SHP77 (cell line): ENCODE results near the gene ZNF573.
A peak's percentile ranks its signal among the peaks of the same experiment; 100 is the strongest.
"Not testable (repeated sequence)": the region's sequence is repeated elsewhere in the genome, so short reads cannot be mapped to it uniquely, and the experiment has no call there.

Source experiments
- DNase-seq, 2 experiments: peaks; one replicate each; lab custom pipeline; 2025; lab: John Stamatoyannopoulos, UW

Gene ZNF573

GRCh38 chr19:37779127-37780005, at the start of gene ZNF573:
Gene ZNF573, minus strand, starts transcription at chr19:37779586. Its CDS starts 5,857 bp downstream, at chr19:37773729.
- peak; percentile 94 to 96 for DNase-seq

- DNase-seq = no peak
These were observed 38.0 kb upstream of the ZNF573 start for GRCh38 chr19:37817180-37817981.

- DNase-seq = not testable (repeated sequence)
These were observed 36.2 kb upstream of the ZNF573 start for GRCh38 chr19:37815611-37816010.

- no peak for DNase-seq
These were observed 34.0 kb upstream of the ZNF573 start for GRCh38 chr19:37813340-37813739.

GRCh38 chr19:37809366-37809765, 30.0 kb upstream of the ZNF573 start:
- no peak for DNase-seq

GRCh38 chr19:37803249-37803840, 24.0 kb upstream of the ZNF573 start:
- DNase-seq = no peak

- DNase-seq = no peak
These were observed 11.0 kb upstream of the ZNF573 start for GRCh38 chr19:37790244-37790925.

GRCh38 chr19:37778613-37779126, 716 bp downstream of the ZNF573 start:
- DNase-seq = no peak

GRCh38 chr19:37770985-37771384, 8.4 kb downstream of the ZNF573 start:
- DNase-seq = no peak

- no peak for DNase-seq
These were observed 15.9 kb downstream of the ZNF573 start for GRCh38 chr19:37763488-37763887.

GRCh38 chr19:37757683-37758082, 21.7 kb downstream of the ZNF573 start:
- not testable (repeated sequence) for DNase-seq

- no peak for DNase-seq
These were observed 41.0 kb downstream of the ZNF573 start for GRCh38 chr19:37738371-37738770.

- DNase-seq = no peak
These were observed 54.2 kb downstream of the ZNF573 start for GRCh38 chr19:37725181-37725580.

GRCh38 chr19:37719927-37720265, 59.5 kb downstream of the ZNF573 start:
- DNase-seq = no peak

- DNase-seq = peak; percentile 96 to 97
These were observed 60.1 kb downstream of the ZNF573 start, which contains the start of gene ZNF607 for GRCh38 chr19:37719111-37719926. Gene ZNF607, minus strand, starts transcription at chr19:37719761. Its CDS starts 8,143 bp downstream, at chr19:37711618.

GRCh38 chr19:37718304-37718703, 61.1 kb downstream of the ZNF573 start:
- DNase-seq = no peak

- no peak for DNase-seq
These were observed 63.2 kb downstream of the ZNF573 start for GRCh38 chr19:37716140-37716539.

GRCh38 chr19:37706052-37706605, 73.3 kb downstream of the ZNF573 start:
- no peak for DNase-seq

GRCh38 chr19:37699057-37699456, 80.3 kb downstream of the ZNF573 start:
- no peak for DNase-seq

- DNase-seq = no peak
These were observed 81.2 kb downstream of the ZNF573 start for GRCh38 chr19:37698216-37698615.
